K562 (cell line): ENCODE results near the gene HEXIM2. TPM values are rescaled to one million over a fixed set of nuclear protein-coding genes. Genes with fewer than 3 reads are reported as not detected.

ENCODE experiments used
- ATAC-seq: fragments of 200-7000 bp; cut with Tn5 transposase; 3 replicates; pipeline ENCODE4 v1.9.1; 2020; ENCODE audit warnings: moderate library complexity
- BruUV-seq: library from RNA; stranded (reverse); fragments of 400-500 nt; replicated peaks from 2 replicates; lab custom pipeline; 2021; lab: Mats Ljungman, UMichigan
- CTCF ChIA-PET: fragments of 300-600 bp; formaldehyde crosslinking; extraction: SDS; loops from one replicate; lab custom pipeline; 2021; ENCODE audit warnings: low intra/inter-chr PET ratio; lab: Yijun Ruan, JAX
- POLR2A ChIA-PET: fragments of 300-600, 350-650 bp; sonication (Branson Sonifier 250); formaldehyde crosslinking; extraction: SDS; loops from one replicate; lab custom pipeline; 2021; ENCODE audit warnings: antibody characterized with exemption, inconsistent platforms; lab: Yijun Ruan, JAX
- DNase-seq, 4 experiments: peaks; one replicate each; pipeline versions ENCODE4 v3.0.0 to v3.0.0-alpha.2; 2011 to 2018; ENCODE audit warnings: low spot score in 3 of 4, mixed read lengths in 3 of 4; ENCODE audit errors: extremely low read depth in 1 of 4
- FAIRE-seq: peaks from 2 replicates; lab custom pipeline; 2011; peaks lifted over from hg19 to GRCh38; lab: Jason Lieb, UNC
- H2AFZ ChIP-seq: 2 replicates; pipeline ENCODE4 v1.6.0; 2011; ENCODE audit warnings: low read depth, low read length, control low read depth, inconsistent platforms
- H3K27ac ChIP-seq: fragments of 200-600 bp; 3 replicates; pipeline ENCODE4 v1.8.0; 2011; ENCODE audit warnings: low read depth, mild to moderate bottlenecking, control low read depth, inconsistent platforms, low read length, moderate library complexity, mixed read lengths; ENCODE audit errors: extremely low read depth
- H3K27me3 ChIP-seq, 2 experiments: fragments of 300-600 bp in 1 of 2; 2 replicates in 1 of 2; 3 replicates in 1 of 2; pipeline versions ENCODE4 v1.6.0 to v1.8.0; 2011; ENCODE audit warnings: inconsistent platforms in 2 of 2, low read length in 2 of 2, mild to moderate bottlenecking in 1 of 2, mixed read lengths in 1 of 2, moderate library complexity in 1 of 2; ENCODE audit not compliant: control insufficient read depth in 2 of 2, insufficient read depth in 2 of 2
- H3K36me3 ChIP-seq: fragments of 300-600 bp; 3 replicates; pipeline ENCODE4 v1.8.0; 2011; ENCODE audit warnings: mild to moderate bottlenecking, low read length, inconsistent platforms; ENCODE audit not compliant: control insufficient read depth, insufficient read depth
- H3K4me1 ChIP-seq, 2 experiments: fragments of 200-600 bp in 1 of 2; replicated peaks in 1 of 2; 2 replicates in 1 of 2; 3 replicates in 1 of 2; pipeline versions ENCODE4 v1.5.1 to v1.8.0; 2011; ENCODE audit warnings: inconsistent platforms in 2 of 2, low read length in 2 of 2, mild to moderate bottlenecking in 1 of 2, mixed read lengths in 1 of 2, moderate library complexity in 1 of 2; ENCODE audit not compliant: control insufficient read depth in 2 of 2, insufficient read depth in 2 of 2
- H3K4me2 ChIP-seq: 2 replicates; pipeline ENCODE4 v1.6.1; 2011; ENCODE audit warnings: low read length, control low read depth, inconsistent platforms, mixed read lengths; ENCODE audit not compliant: insufficient read depth
- H3K4me3 ChIP-seq: fragments of 200-600 bp; sonication (generic), shearing (Covaris generic); 2 replicates; pipeline ENCODE4 v1.5.1; 2016; ENCODE audit warnings: control low read depth, inconsistent platforms
- H3K79me2 ChIP-seq: fragments of 200-600 bp; 3 replicates; pipeline ENCODE4 v1.8.0; 2011; ENCODE audit warnings: low read length, inconsistent platforms; ENCODE audit not compliant: control insufficient read depth, insufficient read depth
- H3K9ac ChIP-seq, 2 experiments: 2 replicates each; pipeline versions ENCODE4 v1.6.0 to v1.6.1; 2011; ENCODE audit warnings: low read depth in 2 of 2, low read length in 2 of 2, control low read depth in 1 of 2, inconsistent platforms in 1 of 2, mild to moderate bottlenecking in 1 of 2, mixed read lengths in 1 of 2; ENCODE audit not compliant: insufficient read depth in 1 of 2
- H3K9me1 ChIP-seq: one replicate; pipeline ENCODE4 v1.6.0; 2011; ENCODE audit warnings: inconsistent platforms, mild to moderate bottlenecking, low read length, moderate library complexity; ENCODE audit not compliant: control insufficient read depth, insufficient read depth
- H3K9me3 ChIP-seq: replicated peaks from 2 replicates; pipeline ENCODE4 v1.5.1; 2011; ENCODE audit warnings: low read depth, low read length, inconsistent platforms; ENCODE audit not compliant: control insufficient read depth, insufficient read depth
- H4K20me1 ChIP-seq: replicated peaks from 2 replicates; pipeline ENCODE4 v1.6.1; 2011; ENCODE audit warnings: low read length, inconsistent platforms, mixed read lengths; ENCODE audit not compliant: control insufficient read depth, insufficient read depth
- CBX5 ChIP-seq: IDR thresholded peaks from 2 replicates; pipeline ENCODE4 v1.6.1; 2014; ENCODE audit warnings: low read depth, borderline replicate concordance
- DPF2 ChIP-seq: fragments of 450-650 bp; IDR thresholded peaks from 2 replicates; pipeline ENCODE4 v1.6.1; 2016
- FOXJ2 ChIP-seq: fragments of 200-800 bp; sonication (Bioruptor generic); IDR thresholded peaks from 2 replicates; pipeline ENCODE4 v1.6.1; 2016; ENCODE audit warnings: missing genetic modification characterization, missing compliant biosample characterization
- HMGN3 ChIP-seq: IDR thresholded peaks from 2 replicates; pipeline ENCODE4 v1.6.1; 2011; ENCODE audit warnings: borderline replicate concordance, low read depth, mild to moderate bottlenecking, mixed read lengths, low read length; ENCODE audit not compliant: insufficient read length; ENCODE audit errors: extremely low read depth
- MXI1 ChIP-seq: IDR thresholded peaks from 2 replicates; pipeline ENCODE4 v1.6.1; 2011; ENCODE audit warnings: low read depth, mild to moderate bottlenecking, improper control_type of control experiment, low read length
- MYC ChIP-seq, 2 experiments: fragments of 250-450 bp in 1 of 2; sonication (Bioruptor Pico) in 1 of 2; IDR thresholded peaks; 2 replicates each; pipeline versions ENCODE4 v1.5.1 to v1.6.1; 2012 to 2021; ENCODE audit warnings: low read depth in 2 of 2, borderline replicate concordance in 1 of 2, improper control_type of control experiment in 1 of 2, low read length in 1 of 2, mild to moderate bottlenecking in 1 of 2, moderate library complexity in 1 of 2
- MYNN ChIP-seq, 2 experiments: sonication (generic); formaldehyde crosslinking in 1 of 2; IDR thresholded peaks; 2 replicates each; pipeline versions ENCODE4 v1.5.0 to v1.6.1; 2016 to 2020; ENCODE audit warnings: antibody characterized with exemption in 1 of 2, missing genetic modification reagents in 1 of 2
- NELFE ChIP-seq: IDR thresholded peaks from 2 replicates; pipeline ENCODE4 v1.6.1; 2011; ENCODE audit warnings: mild to moderate bottlenecking; ENCODE audit not compliant: insufficient read depth, insufficient read length
- SPI1 ChIP-seq: IDR thresholded peaks from 2 replicates; pipeline ENCODE4 v1.6.1; 2011; ENCODE audit warnings: low read depth, low read length, control low read depth, borderline replicate concordance
- TBL1XR1 ChIP-seq, 2 experiments: IDR thresholded peaks; 2 replicates each; pipeline ENCODE4 v1.6.1; 2012; ENCODE audit warnings: improper control_type of control experiment in 2 of 2, low read length in 2 of 2, mild to moderate bottlenecking in 1 of 2
- ZNF561 ChIP-seq: fragments of 450-650 bp; formaldehyde crosslinking; conservative IDR thresholded peaks from 2 replicates; pipeline ENCODE4 v1.4.0; 2020; ENCODE audit warnings: mild to moderate bottlenecking, moderate library complexity
- WGBS: fragments of 100-300 bp; shearing (Covaris generic); methylation state at CpG from one replicate; pipeline ENCODE4 v1.1.6; 2016; ENCODE audit warnings: low coverage, mixed read lengths; ENCODE audit not compliant: insufficient coverage; ENCODE audit errors: missing lambda C conversion rate; 5-methylcytosine and 5-hydroxymethylcytosine counted together
- in situ Hi-C: fragments of 300-500 bp; cut with MboI; formaldehyde crosslinking; loops from 4 replicates; pipeline ENCODE4 v1.15.0; 2018; ENCODE audit warnings: inconsistent platforms, mixed read lengths
- intact Hi-C: fragments of 100-400 bp; cut with micrococcal nuclease; formaldehyde crosslinking; loops from 2 replicates; pipeline ENCODE4 v1.14.2; 2022
- polyA plus RNA-seq, 8 experiments: library from polyadenylated mRNA; depleted of rRNA in 4 of 8; stranded (reverse) in 5 of 8; unstranded in 3 of 8; fragments of >200 nt; fragmentation: Nextera tagmentation in 2 of 8; fragmentation: Illumina TruSeq in 1 of 8; extraction: Ambion mirVana in 2 of 8; extraction: Trizol in 1 of 8; gene quantifications; 2 replicates each; pipeline versions ENCODE4 v1.2.1 to v1.2.3, GENCODE V29; 2011 to 2014; ENCODE audit warnings: inconsistent platforms in 1 of 8, missing spikeins in 1 of 8
- total RNA-seq, 7 experiments: library from RNA; depleted of rRNA in 6 of 7; stranded (reverse); fragments of >200 nt in 6 of 7; fragmentation: Illumina TruSeq in 2 of 7; extraction: Trizol in 2 of 7; gene quantifications; 2 replicates each; pipeline versions ENCODE4 v1.2.1 to v1.2.3, GENCODE V29; 2011 to 2021; ENCODE audit warnings: low replicate concordance in 1 of 7
- TF ChIP-seq, protein P1 (sequence below): IDR thresholded peaks from 3 replicates; pipeline ENCODE4 v1.6.1; 2011; ENCODE audit warnings: borderline replicate concordance, mild to moderate bottlenecking, moderate library complexity; ENCODE audit not compliant: insufficient read length; ENCODE audit errors: extremely low read depth

HEXIM2 gene
- total and polyA plus RNA-seq, 9 of the 15 experiments (the other 6 are each of a cell fraction or from before 2014, with no cell fraction given): 0.69 to 3.4 (median 1.1) TPM; not detected in 2

DNA sequence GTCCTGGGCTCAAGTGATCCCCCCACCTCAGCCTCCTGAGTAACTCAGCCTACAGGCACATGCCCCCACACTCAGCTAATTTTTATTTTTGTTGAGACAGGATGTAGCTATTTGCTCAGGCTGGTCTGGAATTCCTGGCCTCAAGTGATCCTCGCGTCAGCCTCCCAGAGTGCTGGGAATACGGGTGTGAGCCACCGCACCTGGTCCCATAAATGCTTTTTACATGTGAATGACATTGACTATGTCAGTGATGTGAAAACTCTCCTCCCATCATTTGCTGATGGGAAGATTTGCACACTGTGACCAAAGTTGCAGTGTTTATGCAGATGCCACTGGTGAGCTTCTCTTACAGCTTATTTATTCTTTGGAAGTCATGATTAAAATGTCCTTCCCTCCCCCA lies 44.3 kb upstream of the HEXIM2 start:
- in situ Hi-C loops (no loop called here), intact Hi-C loops (no loop called here)
- no peak overlapping the region for H2AFZ ChIP-seq
- 81% methylated on average over 4 of the region's 4 CpGs for WGBS
- BruUV-seq: no TSS peak
- no peak for ATAC-seq
- H3K79me2 ChIP-seq: no peaks in the 10 kb centered on the region
- no peak overlapping the region for H3K4me3 ChIP-seq
- TF ChIP-seq, protein P1, sequence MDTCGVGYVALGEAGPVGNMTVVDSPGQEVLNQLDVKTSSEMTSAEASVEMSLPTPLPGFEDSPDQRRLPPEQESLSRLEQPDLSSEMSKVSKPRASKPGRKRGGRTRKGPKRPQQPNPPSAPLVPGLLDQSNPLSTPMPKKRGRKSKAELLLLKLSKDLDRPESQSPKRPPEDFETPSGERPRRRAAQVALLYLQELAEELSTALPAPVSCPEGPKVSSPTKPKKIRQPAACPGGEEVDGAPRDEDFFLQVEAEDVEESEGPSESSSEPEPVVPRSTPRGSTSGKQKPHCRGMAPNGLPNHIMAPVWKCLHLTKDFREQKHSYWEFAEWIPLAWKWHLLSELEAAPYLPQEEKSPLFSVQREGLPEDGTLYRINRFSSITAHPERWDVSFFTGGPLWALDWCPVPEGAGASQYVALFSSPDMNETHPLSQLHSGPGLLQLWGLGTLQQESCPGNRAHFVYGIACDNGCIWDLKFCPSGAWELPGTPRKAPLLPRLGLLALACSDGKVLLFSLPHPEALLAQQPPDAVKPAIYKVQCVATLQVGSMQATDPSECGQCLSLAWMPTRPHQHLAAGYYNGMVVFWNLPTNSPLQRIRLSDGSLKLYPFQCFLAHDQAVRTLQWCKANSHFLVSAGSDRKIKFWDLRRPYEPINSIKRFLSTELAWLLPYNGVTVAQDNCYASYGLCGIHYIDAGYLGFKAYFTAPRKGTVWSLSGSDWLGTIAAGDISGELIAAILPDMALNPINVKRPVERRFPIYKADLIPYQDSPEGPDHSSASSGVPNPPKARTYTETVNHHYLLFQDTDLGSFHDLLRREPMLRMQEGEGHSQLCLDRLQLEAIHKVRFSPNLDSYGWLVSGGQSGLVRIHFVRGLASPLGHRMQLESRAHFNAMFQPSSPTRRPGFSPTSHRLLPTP: no peak
- TF ChIP-seq DPF2 (no peak), MXI1 (no peak), TBL1XR1 (IDR thresholded peaks at IDR 0.05; ENCODE audit: low read length in 2 of 2) (no peak), HMGN3 (no peak), ZNF561 (CRISPR knock-in tag) (no peak), MYC (IDR thresholded peaks at IDR 0.05; ENCODE audit: low read depth, low read length) (no peak), MYC (CRISPR knock-in tag; IDR thresholded peaks at IDR 0.05; ENCODE audit: borderline replicate concordance, low read depth) (no peak), SPI1 (no peak), NELFE (no peak), FOXJ2 (tag) (no peak), MYNN (IDR thresholded peaks at IDR 0.05) (no peak), MYNN (CRISPR knock-in tag; IDR thresholded peaks at IDR 0.05) (no peak), CBX5 (no peak)
- no peaks in the 10 kb centered on the region for H3K9me3 ChIP-seq
- no peaks in the 10 kb centered on the region for H3K36me3 ChIP-seq
- H3K4me1 ChIP-seq: peaks cover 0 to 43% of the 10 kb centered on the region in 2 experiments; a peak in 3 of 5 replicates
- H4K20me1 ChIP-seq: no peaks in the 10 kb centered on the region
- H3K4me2 ChIP-seq: no peak overlapping the region
- H3K27ac ChIP-seq: no peak overlapping the region
- DNase-seq: no peak
- ChIA-PET CTCF (interaction anchor here (0.6 kb wide), 1 partner anchor 291 kb away, joined by 4 read pairs; no protein-coding TSS in a partner anchor), POLR2A (interaction anchor here (0.8 to 2.3 kb wide), 6 partner anchors 12 to 271 kb away, joined by 3 to 11 read pairs (median 5); partner anchors contain the start of gene HEXIM1)
- no peak overlapping the region for H3K9ac ChIP-seq
- no peak for FAIRE-seq
- no peaks in the 10 kb centered on the region for H3K27me3 ChIP-seq
- H3K9me1 ChIP-seq: no peaks in the 10 kb centered on the region
